Endothelial cell of umbilical vein (primary cell): ENCODE data around the gene AACS. TPM values are rescaled to one million over a fixed set of nuclear protein-coding genes. Genes with fewer than 3 reads are reported as not detected.

Experiments
- BruUV-seq: library from RNA; stranded (reverse); fragments of 400-500 nt; replicated peaks from 2 replicates; lab custom pipeline; 2021; lab: Mats Ljungman, UMichigan
- CTCF ChIA-PET: fragments of 300-600, 350-600 bp; sonication (Branson Sonifier 250); formaldehyde crosslinking; loops from one replicate; lab custom pipeline; 2021; ENCODE audit warnings: antibody characterized with exemption, inconsistent platforms; lab: Charles Lee
- POLR2A ChIA-PET: fragments of 300-600, 350-600 bp; sonication (Branson Sonifier 250); formaldehyde crosslinking; loops from one replicate; lab custom pipeline; 2021; ENCODE audit warnings: antibody characterized with exemption, inconsistent platforms; lab: Charles Lee
- DNase-seq: peaks from one replicate; pipeline ENCODE4 v3.0.0-alpha.2; 2011; ENCODE audit warnings: low read depth, low spot score
- FAIRE-seq: peaks from 2 replicates; lab custom pipeline; 2011; peaks lifted over from hg19 to GRCh38; lab: Jason Lieb, UNC
- H2AFZ ChIP-seq: 2 replicates; pipeline ENCODE4 v1.6.0; 2012; ENCODE audit warnings: low read depth, low read length, control low read depth, inconsistent platforms
- H3K27ac ChIP-seq: 2 replicates; pipeline ENCODE4 v1.5.1; 2011; ENCODE audit warnings: low read depth, mild to moderate bottlenecking, control low read depth, low read length, moderate library complexity; ENCODE audit not compliant: insufficient read depth
- H3K27me3 ChIP-seq, 2 experiments: 2 replicates each; pipeline versions ENCODE4 v1.6.0 to v1.6.1; 2011; ENCODE audit warnings: low read length in 2 of 2, mixed read lengths in 1 of 2; ENCODE audit not compliant: control insufficient read depth in 2 of 2, insufficient read depth in 2 of 2
- H3K36me3 ChIP-seq, 2 experiments: 2 replicates in 1 of 2; 3 replicates in 1 of 2; pipeline ENCODE4 v1.5.1; 2011; ENCODE audit warnings: low read length in 2 of 2, mild to moderate bottlenecking in 1 of 2, moderate library complexity in 1 of 2; ENCODE audit not compliant: control insufficient read depth in 2 of 2, insufficient read depth in 2 of 2; ENCODE audit errors: extremely low read depth in 1 of 2
- H3K4me1 ChIP-seq: 3 replicates; pipeline ENCODE4 v1.5.1; 2011; ENCODE audit warnings: mild to moderate bottlenecking, low read length; ENCODE audit not compliant: control insufficient read depth, insufficient read depth; ENCODE audit errors: extremely low read depth
- H3K4me2 ChIP-seq: 2 replicates; pipeline ENCODE4 v1.6.1; 2011; ENCODE audit warnings: low read length, control low read depth, mixed read lengths; ENCODE audit not compliant: insufficient read depth
- H3K4me3 ChIP-seq, 3 experiments: fragments of 200-600 bp in 1 of 3; sonication (generic), shearing (Covaris generic) in 1 of 3; replicated peaks in 1 of 3; 2 replicates each; pipeline ENCODE4 v1.5.1; 2011 to 2016; ENCODE audit warnings: control low read depth in 3 of 3, low read length in 3 of 3, mild to moderate bottlenecking in 2 of 3, inconsistent platforms in 1 of 3, low read depth in 1 of 3, moderate library complexity in 1 of 3; ENCODE audit not compliant: insufficient read depth in 1 of 3
- H3K79me2 ChIP-seq: 2 replicates; pipeline ENCODE4 v1.6.0; 2012; ENCODE audit warnings: low read length, inconsistent platforms; ENCODE audit not compliant: control insufficient read depth, insufficient read depth
- H3K9ac ChIP-seq: replicated peaks from 2 replicates; pipeline ENCODE3; 2011; ENCODE audit warnings: low read length, control low read depth; ENCODE audit not compliant: insufficient read depth; ENCODE audit errors: extremely low read depth
- H3K9me1 ChIP-seq: replicated peaks from 3 replicates; pipeline ENCODE4 v1.6.0; 2011; ENCODE audit warnings: mild to moderate bottlenecking, low read length; ENCODE audit not compliant: control insufficient read depth, insufficient read depth; ENCODE audit errors: extremely low read depth
- H3K9me3 ChIP-seq: replicated peaks from 2 replicates; pipeline ENCODE4 v1.5.1; 2012; ENCODE audit warnings: low read length, inconsistent platforms; ENCODE audit not compliant: control insufficient read depth, insufficient read depth
- H4K20me1 ChIP-seq: replicated peaks from 2 replicates; pipeline ENCODE3; 2011; ENCODE audit warnings: mild to moderate bottlenecking, low read length; ENCODE audit not compliant: control insufficient read depth, insufficient read depth; ENCODE audit errors: extremely low read depth
- CTCF ChIP-seq, 2 donors: IDR thresholded peaks; 1 replicate in 1 of 2; 2 replicates in 1 of 2; pipeline ENCODE4 v1.5.1; 2011; ENCODE audit warnings: low read length in 2 of 2, mild to moderate bottlenecking in 2 of 2, moderate library complexity in 2 of 2, control low read depth in 1 of 2, inconsistent platforms in 1 of 2, low read depth in 1 of 2; ENCODE audit not compliant: insufficient read depth in 1 of 2; ENCODE audit errors: extremely low read depth in 1 of 2
- EZH2 ChIP-seq: IDR thresholded peaks from 2 replicates; pipeline ENCODE4 v1.6.1; 2012; ENCODE audit warnings: borderline replicate concordance, low read depth, mild to moderate bottlenecking, moderate library complexity, low read length, inconsistent platforms; ENCODE audit not compliant: severe bottlenecking
- FOS ChIP-seq: IDR thresholded peaks from 2 replicates; pipeline ENCODE4 v1.6.1; 2011; ENCODE audit warnings: mild to moderate bottlenecking, low read length, moderate library complexity, borderline replicate concordance; ENCODE audit not compliant: insufficient read depth
- GATA2 ChIP-seq: IDR thresholded peaks from 2 replicates; pipeline ENCODE4 v1.7.0; 2011; ENCODE audit warnings: low read depth, mild to moderate bottlenecking, moderate library complexity, mixed read lengths, low read length; ENCODE audit not compliant: insufficient read length, insufficient read depth
- JUN ChIP-seq: IDR thresholded peaks from 2 replicates; pipeline ENCODE4 v1.6.1; 2011; ENCODE audit warnings: borderline replicate concordance, low read depth; ENCODE audit not compliant: insufficient read length, insufficient read depth
- MAX ChIP-seq: IDR thresholded peaks from 2 replicates; pipeline ENCODE4 v1.6.1; 2011; ENCODE audit not compliant: insufficient read depth, insufficient read length
- MYC ChIP-seq: IDR thresholded peaks from one replicate; pipeline ENCODE4 v1.6.1; 2011; ENCODE audit warnings: mild to moderate bottlenecking, low read depth, low read length
- POLR2A ChIP-seq: IDR thresholded peaks from 2 replicates; pipeline ENCODE4 v1.6.1; 2012; ENCODE audit warnings: low read depth, mild to moderate bottlenecking, control low read depth, low read length
- POLR2AphosphoS5 ChIP-seq: IDR thresholded peaks from 2 replicates; pipeline ENCODE4 v1.6.1; 2012; ENCODE audit warnings: low read depth, mild to moderate bottlenecking, control low read depth, low read length, moderate library complexity; ENCODE audit not compliant: insufficient read depth
- dilution Hi-C: fragments of 300-500 bp; cut with MboI; formaldehyde crosslinking; loops from one replicate; pipeline ENCODE4 v1.15.0; 2019; ENCODE audit warnings: low sequenced_read_pairs; ENCODE audit not compliant: extremely low pct_ligation_motif_present
- intact Hi-C: fragments of 100-400 bp; cut with micrococcal nuclease; formaldehyde crosslinking; loops from one replicate; pipeline ENCODE4 v1.10.0; 2022
- polyA plus RNA-seq, 4 experiments: library from polyadenylated mRNA; depleted of rRNA in 3 of 4; stranded (reverse) in 3 of 4; unstranded in 1 of 4; fragments of >200 nt; gene quantifications; 2 replicates each; pipeline versions ENCODE4 v1.2.1 to v1.2.3, GENCODE V29; 2011 to 2012; ENCODE audit warnings: missing spikeins in 1 of 4
- total RNA-seq: library from RNA; stranded (reverse); gene quantifications from 2 replicates; pipeline ENCODE4 v1.2.3, GENCODE V29; 2021

Gene AACS
- total and polyA plus RNA-seq, 2 donors (not counting 3 experiments of a cell fraction or from before 2014, with no cell fraction given): 34.7 to 40.3 TPM

GRCh38 chr12:125113789-125114188 lies 48.6 kb downstream of the AACS start:
- Histone ChIP-seq H3K79me2 (no peaks in the 10 kb centered on the region), H4K20me1 (no peaks in the 10 kb centered on the region), H3K4me3 (no peak overlapping the region), H3K27ac (no peak overlapping the region), H3K9me1 (no peaks in the 10 kb centered on the region), H3K9ac (no peak overlapping the region), H3K27me3 (no peaks in the 10 kb centered on the region), H3K9me3 (no peaks in the 10 kb centered on the region), H2AFZ (no peak overlapping the region), H3K36me3 (peaks cover 4 to 25% of the 10 kb centered on the region in 2 experiments), H3K4me1 (no peaks in the 10 kb centered on the region), H3K4me2 (no peak overlapping the region)
- dilution Hi-C loops: no loop called here
- intact Hi-C loops: no loop called here
- no peak for FAIRE-seq
- no peak for TF ChIP-seq CTCF (IDR thresholded peaks at IDR 0.05; ENCODE audit: extremely low read depth in 1 of 2, insufficient read depth in 1 of 2, low read depth in 1 of 2, low read length in 2 of 2)
- no peak for TF ChIP-seq POLR2A
- TF ChIP-seq POLR2AphosphoS5: no peak
- TF ChIP-seq JUN: no peak
- TF ChIP-seq GATA2: no peak
- TF ChIP-seq FOS: no peak
- no peak for TF ChIP-seq EZH2
- no peak for TF ChIP-seq MYC
- no peak for TF ChIP-seq MAX
- no TSS peak for BruUV-seq
- DNase-seq: no peak
- ChIA-PET CTCF (no interaction called here), POLR2A (no interaction called here)
